RWPE2 (cell line): ENCODE data around the gene METAP1D.
"Not testable (repeated sequence)": the region's sequence is repeated elsewhere in the genome, so short reads cannot be mapped to it uniquely, and the experiment has no call there.

Experiments used
- ATAC-seq: fragments of 200-7000 bp; cut with Tn5 transposase; 3 replicates; pipeline ENCODE4 v1.9.1; 2021; ENCODE audit warnings: low read depth
- DNase-seq: peaks from one replicate; pipeline ENCODE4 v3.0.0-alpha.2; 2020; ENCODE audit warnings: low spot score
- H3K27ac ChIP-seq: fragments of 450-650 bp; 2 replicates; pipeline ENCODE4 v1.5.1; 2017; ENCODE audit warnings: mild to moderate bottlenecking; ENCODE audit not compliant: poor library complexity, severe bottlenecking
- H3K27me3 ChIP-seq: fragments of 250-450 bp; sonication (Bioruptor Pico); 2 replicates; pipeline ENCODE4 v1.5.1; 2021; ENCODE audit warnings: mild to moderate bottlenecking, moderate library complexity; ENCODE audit not compliant: insufficient read depth, poor library complexity, severe bottlenecking
- H3K36me3 ChIP-seq: fragments of 250-450 bp; sonication (Bioruptor Pico); 2 replicates; pipeline ENCODE4 v1.5.1; 2020; ENCODE audit warnings: low read depth, mild to moderate bottlenecking, moderate library complexity
- H3K4me1 ChIP-seq: fragments of 250-450 bp; sonication (Bioruptor Pico); 2 replicates; pipeline ENCODE4 v1.5.1; 2021; ENCODE audit warnings: mild to moderate bottlenecking, moderate library complexity; ENCODE audit not compliant: insufficient read depth, poor library complexity, severe bottlenecking
- H3K4me3 ChIP-seq: fragments of 250-450 bp; sonication (Bioruptor Pico); 2 replicates; pipeline ENCODE4 v1.5.1; 2021; ENCODE audit warnings: mild to moderate bottlenecking, moderate library complexity; ENCODE audit not compliant: severe bottlenecking
- H3K9me3 ChIP-seq: fragments of 250-450 bp; sonication (Bioruptor Pico); 2 replicates; pipeline ENCODE4 v1.5.1; 2021; ENCODE audit warnings: mild to moderate bottlenecking, moderate library complexity; ENCODE audit not compliant: severe bottlenecking
- CTCF ChIP-seq: fragments of 450-650 bp; IDR thresholded peaks from one replicate; pipeline ENCODE4 v1.5.1; 2017; ENCODE audit warnings: mild to moderate bottlenecking, moderate library complexity; ENCODE audit not compliant: poor library complexity, severe bottlenecking

Gene METAP1D

GRCh38 chr2:171968509-171968908 is 31.2 kb upstream of the METAP1D start:
- H3K27me3 ChIP-seq: no peaks in the 10 kb centered on the region
- H3K9me3 ChIP-seq: no peaks in the 10 kb centered on the region
- H3K4me3 ChIP-seq: no peak overlapping the region
- DNase-seq (no peak), ATAC-seq (no peak)
- no peak overlapping the region for H3K27ac ChIP-seq
- H3K36me3 ChIP-seq: peaks cover 55% of the 10 kb centered on the region
- TF ChIP-seq CTCF: no peak
- no peaks in the 10 kb centered on the region for H3K4me1 ChIP-seq

GRCh38 chr2:171972329-171972982 is 27.3 kb upstream of the METAP1D start:
- no peak for TF ChIP-seq CTCF
- Histone ChIP-seq H3K4me1 (no peaks in the 10 kb centered on the region), H3K4me3 (no peak overlapping the region), H3K9me3 (no peaks in the 10 kb centered on the region), H3K27me3 (no peaks in the 10 kb centered on the region), H3K36me3 (peaks cover 35% of the 10 kb centered on the region), H3K27ac (no peak overlapping the region)
- ATAC-seq: no peak
- DNase-seq: no peak

GRCh38 chr2:171979103-171979502 is 20.6 kb upstream of the METAP1D start:
- ATAC-seq: no peak
- H3K36me3 ChIP-seq: peaks cover 65% of the 10 kb centered on the region

GRCh38 chr2:171983924-171984323 is 15.8 kb upstream of the METAP1D start:
- H3K27me3 ChIP-seq, H3K4me3 ChIP-seq, H3K4me1 ChIP-seq, H3K27ac ChIP-seq, DNase-seq, H3K9me3 ChIP-seq, ATAC-seq: not testable (repeated sequence)
- peaks cover 52% of the 10 kb centered on the region for H3K36me3 ChIP-seq

More at GRCh38 chr2:171979103-171979502, 20.6 kb upstream of the METAP1D start:
- H3K4me3 ChIP-seq: no peak overlapping the region
- TF ChIP-seq CTCF: no peak
- H3K9me3 ChIP-seq: no peaks in the 10 kb centered on the region
- H3K27me3 ChIP-seq: no peaks in the 10 kb centered on the region
- no peak for DNase-seq
- H3K4me1 ChIP-seq: no peaks in the 10 kb centered on the region
- H3K27ac ChIP-seq: no peak overlapping the region

- H3K36me3 ChIP-seq: peaks cover 44% of the 10 kb centered on the region
- H3K9me3 ChIP-seq: no peaks in the 10 kb centered on the region
- no peak overlapping the region for H3K4me3 ChIP-seq
- H3K27me3 ChIP-seq: no peaks in the 10 kb centered on the region
- no peaks in the 10 kb centered on the region for H3K4me1 ChIP-seq
- H3K27ac ChIP-seq: no peak overlapping the region
- TF ChIP-seq CTCF: no peak
- no peak for DNase-seq
- no peak for ATAC-seq
These were observed 14.7 kb upstream of the METAP1D start for GRCh38 chr2:171985076-171985475.
